GM19043 (cell line): ENCODE measurements around the gene MTA3.
A peak's percentile ranks its signal among the peaks of the same experiment; 100 is the strongest.
"Not testable (repeated sequence)": the region's sequence is repeated elsewhere in the genome, so short reads cannot be mapped to it uniquely, and the experiment has no call there.

Source experiments
- ATAC-seq: cut with Tn5 transposase; IDR thresholded peaks from one replicate; pipeline ENCODE4 v1.9.1; 2021; ENCODE audit warnings: low read depth; ENCODE audit not compliant: unreplicated experiment

Gene MTA3

DNA sequence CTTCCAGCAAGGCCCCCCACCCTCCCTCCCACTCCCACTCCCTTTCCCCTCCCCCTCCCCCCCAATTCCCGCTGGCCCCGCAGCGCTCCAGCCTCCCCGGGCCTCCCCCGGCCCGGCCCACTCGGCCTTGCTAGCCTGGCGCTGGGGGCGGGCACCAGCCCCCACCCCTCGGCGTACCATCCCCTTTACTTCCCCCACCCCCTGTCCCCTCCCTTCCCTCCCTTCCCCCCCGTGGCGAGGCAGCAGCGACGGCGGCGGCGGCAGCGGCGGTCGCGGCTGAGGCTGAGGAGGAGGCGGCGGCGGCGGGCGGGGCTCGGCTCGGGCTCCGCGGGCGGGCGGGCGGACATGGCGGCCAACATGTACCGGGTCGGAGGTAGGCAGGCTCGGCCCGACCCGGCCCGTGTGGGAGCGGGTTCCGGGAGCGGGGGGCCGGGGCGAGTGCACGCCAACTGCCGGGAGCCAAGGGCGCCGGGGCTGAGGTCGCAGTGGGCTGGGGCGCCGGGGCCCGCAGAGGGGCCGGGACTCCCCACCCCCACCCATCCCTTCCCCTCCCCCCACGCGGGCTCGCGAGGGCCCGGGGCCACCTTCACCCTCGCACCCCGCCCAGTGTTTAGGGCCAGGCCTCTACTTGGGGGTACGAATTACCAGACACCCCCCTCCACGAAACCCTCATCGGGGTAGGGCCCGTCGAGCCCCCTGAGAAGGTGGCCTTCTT is at the start of gene MTA3:
TSS of gene MTA3 (plus strand) at position 232 of the 715 bp plus-strand sequence. CDS start at position 346, 114 bp downstream.
- ATAC-seq, result peak; percentile 12

DNA sequence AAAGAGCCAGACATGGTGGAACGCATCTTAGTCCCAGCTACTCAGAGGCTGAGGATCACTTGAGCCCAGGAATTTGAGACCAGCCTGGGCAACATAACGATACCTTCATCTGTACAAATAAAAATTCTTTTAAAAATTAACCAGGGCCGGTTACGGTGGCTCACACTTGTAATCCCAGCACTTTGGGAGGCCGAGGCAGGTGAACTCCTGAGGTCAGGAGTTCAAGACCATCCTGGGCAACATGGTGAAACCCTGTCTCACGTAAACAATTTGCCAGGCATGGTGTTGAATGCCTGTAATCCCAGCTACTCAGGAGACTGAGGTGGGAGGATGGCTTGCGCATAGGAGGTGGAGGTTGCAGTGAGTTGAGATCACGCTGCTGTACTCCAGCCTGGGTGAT is 48.8 kb upstream of the MTA3 start:
- ATAC-seq, result no peak

DNA sequence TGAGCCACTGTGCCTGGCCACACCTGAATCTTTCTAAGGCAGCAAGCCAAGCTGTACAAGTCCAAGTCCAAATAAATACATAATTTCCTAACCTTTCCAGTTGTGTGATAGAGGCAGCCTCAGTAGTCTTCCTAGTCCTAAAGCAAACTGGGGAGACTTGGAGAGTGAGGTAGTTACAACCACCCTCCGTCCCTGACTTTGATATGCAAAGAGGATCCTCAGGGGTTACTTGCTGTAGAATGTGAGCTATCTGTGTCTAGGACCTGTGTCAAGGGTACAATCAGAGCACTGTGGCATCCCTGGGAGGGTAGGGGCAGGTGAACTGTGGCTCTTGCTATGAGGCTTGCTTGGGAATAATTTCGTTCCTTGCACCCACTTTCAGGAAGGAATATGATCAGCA is 46.4 kb upstream of the MTA3 start:
- ATAC-seq, result no peak

DNA sequence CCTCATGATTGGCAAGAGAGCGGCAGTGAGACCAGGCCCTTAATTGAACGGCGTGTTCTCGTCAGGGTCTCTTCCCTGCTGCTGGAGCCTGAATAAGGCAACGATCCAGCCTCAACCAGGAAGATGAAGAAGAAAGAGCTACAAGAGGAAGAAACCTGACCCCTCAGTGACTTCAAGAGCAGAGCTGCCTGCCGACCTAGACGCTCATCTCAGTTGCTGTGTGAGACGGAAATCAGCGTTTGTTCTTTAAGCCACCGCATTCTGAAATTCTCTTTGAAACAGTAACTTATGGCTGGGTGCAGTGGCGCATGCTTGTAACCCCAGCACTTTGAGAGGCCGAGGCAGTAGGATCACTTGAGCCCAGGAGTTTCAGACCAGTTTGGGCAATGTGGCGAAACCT is 45.1 kb upstream of the MTA3 start:
- no peak for ATAC-seq

DNA sequence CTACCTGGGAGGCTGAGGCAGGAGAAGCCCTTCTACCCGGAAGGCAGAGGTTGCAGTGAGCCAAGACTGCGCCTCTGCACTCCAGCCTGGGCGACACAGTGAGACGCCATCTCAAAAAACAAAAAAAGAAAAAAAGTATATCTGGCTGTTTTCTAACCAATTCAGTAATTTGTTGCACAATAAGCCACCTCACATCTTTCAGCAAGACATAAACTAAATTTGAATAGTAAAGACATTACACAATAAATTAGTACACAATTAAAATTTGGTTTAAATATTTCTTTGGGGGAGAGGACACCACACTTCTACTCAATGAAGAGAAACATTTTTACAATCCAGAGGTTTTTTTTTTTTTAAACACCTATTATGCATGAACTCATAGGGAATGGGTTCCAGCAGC is 36.0 kb upstream of the MTA3 start:
- no peak for ATAC-seq

DNA sequence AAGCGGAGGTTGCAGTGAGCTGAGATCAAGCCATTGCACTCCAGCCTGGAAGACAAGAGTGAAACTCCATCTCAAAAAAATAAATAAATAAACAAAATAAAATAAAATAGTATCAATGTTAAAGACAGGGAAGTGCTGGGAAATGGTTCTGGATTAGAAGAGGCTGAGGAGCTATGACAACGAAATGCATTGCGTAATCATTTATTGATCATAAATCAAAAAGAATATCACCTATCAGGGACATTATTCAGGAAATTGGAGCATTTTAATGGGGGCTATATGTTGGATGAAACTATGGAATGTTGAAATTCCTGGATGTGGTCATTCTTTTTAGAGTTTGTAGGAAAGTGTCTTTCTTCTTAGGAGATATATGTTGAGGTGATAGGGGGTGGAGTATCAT is 30.9 kb upstream of the MTA3 start:
- no peak for ATAC-seq

DNA sequence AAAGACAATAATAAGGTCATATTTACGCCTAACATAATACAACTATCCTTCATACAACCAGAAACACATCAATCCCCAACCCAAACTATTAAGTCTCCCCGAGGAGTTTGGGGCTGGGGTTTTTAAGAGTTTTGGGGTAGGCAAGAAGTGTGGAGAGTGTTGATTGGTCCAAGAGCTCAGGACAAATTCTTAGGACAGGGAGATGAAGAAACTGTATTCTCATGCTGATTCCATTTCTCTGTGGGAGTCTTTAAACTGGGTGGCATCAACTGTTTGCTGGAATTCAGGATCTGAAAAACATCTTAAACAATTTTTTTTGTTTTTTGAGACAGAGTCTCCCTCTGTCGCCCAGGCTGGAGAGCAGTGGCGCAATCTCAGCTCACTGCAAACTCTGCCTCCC is 25.6 kb upstream of the MTA3 start:
- ATAC-seq, result no peak

DNA sequence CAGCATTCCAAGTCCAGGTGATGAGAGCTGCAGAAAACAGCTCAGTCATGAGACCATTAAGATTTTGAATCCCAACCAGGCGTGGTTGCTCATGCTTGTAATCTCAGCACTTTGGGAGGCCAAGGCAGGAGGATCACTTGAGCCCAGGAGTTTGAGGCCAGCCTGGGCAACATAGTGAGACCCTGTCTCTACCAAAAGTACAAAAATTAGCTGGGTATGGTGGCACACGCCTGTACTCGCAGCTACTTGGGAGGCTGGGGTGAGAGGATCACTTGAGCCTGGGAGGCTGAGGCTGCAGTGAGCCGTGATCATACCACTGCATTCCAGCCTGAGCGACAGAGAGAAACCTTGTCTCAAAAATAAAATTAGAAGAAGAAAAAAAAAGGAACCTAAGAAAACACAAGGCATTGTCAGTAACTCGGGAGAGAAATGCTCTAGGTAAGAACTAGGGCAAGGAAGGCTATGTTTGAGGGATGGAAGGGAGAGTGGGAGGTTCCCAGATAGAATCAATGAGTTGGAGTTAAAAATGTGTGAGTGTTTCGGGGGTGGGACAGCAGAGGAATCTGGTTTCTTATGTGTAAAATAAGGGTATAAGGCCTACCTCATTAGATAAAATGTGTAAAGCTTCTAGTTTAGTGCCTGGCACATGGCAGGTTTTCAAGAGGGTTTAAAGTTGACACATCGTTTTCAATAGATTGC is 23.3 kb upstream of the MTA3 start:
- no peak for ATAC-seq

DNA sequence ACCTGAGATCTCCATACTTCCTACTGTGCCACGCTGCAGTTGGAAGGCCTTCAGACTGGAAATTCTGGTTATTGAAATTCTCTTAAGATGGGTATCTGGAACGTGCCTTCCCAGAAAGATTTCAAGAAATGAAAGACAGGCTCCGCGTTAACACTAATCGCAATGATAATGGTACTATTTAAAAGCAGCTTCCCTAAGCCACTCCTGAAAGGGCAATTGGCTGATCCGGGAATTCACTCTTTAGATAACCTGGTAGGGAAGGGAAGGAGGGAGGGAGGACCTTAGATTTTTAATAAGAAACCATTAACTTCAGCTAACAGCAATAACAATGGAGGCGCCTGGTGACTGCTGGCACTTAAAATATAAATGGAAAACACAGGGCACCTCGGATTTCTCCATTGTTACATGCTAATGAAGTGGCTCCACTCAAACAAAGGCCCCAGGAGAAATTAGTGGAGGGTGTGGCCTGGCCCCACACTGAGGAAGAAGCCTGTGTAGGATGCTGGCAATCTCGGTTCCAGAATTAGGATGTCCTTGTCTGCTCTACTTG is 22.5 kb upstream of the MTA3 start:
- ATAC-seq, result no peak

DNA sequence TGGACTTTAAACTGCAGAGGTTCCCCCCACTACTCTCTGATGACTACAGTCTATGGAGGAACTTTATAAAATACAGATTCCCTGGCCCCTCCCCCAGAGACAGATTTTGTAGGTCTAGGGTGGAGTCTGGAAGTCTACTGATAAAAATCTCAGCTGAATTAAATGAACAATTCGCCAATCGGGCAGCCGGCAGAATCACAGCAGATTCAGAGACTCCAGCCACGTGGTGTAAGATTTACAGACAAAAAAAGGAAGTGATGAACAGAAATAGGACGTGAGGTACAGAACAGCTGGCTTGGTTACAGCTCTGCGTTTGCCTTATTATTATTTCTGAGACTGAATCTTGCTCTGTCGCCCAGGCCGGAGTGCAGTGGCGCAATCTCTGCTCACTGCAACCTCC is 21.4 kb upstream of the MTA3 start:
- ATAC-seq, result no peak

DNA sequence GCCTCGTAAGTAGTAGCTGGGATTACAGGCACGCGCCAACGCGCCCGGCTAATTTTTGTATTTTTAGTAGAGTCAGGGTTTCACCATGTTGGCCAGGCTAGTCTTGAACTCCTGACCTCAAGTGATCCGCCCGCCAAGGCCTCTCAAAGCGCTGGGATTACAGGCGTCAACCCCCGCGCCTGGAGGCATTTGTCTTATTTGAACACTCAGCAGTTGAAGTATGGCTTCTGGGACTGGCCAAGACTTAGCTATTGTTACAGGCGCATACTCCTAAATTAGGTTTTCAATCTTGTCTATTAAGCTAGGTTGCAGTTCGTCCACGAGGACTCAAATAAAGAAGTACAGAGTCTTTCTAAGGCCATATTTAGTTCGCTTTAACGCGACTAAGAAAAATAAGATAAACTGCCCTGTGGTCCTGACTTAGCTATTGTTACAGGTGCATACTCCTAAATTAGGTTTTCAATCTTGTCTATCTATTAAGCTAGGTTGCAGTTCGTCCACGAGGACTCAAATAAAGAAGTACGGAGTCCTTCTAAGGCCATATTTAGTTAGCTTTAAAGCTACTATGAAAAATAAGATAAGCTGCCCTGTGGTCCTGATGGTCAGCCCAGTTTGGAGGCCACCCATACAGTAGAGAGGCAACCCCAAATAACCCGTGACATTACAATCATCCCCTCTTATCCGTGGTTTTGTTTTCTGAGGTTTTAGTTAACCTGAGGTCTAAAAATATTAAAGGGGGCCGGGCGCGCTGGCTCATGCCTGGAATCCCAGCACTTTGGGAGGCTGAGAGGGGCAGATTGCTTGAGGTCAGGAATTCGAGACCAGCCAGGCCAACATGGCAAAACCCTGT is 20.8 kb upstream of the MTA3 start:
- ATAC-seq, result no peak

DNA sequence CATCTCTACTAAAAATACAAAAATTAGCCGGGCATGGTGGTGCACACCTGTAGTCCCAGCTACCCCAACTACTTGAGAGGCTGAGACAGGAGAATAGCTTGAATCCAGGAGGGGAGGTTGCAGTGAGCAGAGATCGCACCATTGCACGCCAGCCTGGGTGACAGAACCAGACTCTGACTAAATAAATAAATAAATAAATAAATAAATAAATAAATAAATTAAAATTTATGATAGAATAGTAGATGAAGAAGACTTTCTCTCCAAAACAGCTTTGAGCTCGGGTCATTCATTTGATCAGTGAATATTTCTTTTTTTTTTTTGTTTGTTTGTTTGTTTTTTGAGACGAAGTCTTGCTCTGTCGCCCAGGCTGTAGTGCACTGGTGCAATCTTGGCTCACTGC is 17.6 kb upstream of the MTA3 start:
- ATAC-seq, result no peak

DNA sequence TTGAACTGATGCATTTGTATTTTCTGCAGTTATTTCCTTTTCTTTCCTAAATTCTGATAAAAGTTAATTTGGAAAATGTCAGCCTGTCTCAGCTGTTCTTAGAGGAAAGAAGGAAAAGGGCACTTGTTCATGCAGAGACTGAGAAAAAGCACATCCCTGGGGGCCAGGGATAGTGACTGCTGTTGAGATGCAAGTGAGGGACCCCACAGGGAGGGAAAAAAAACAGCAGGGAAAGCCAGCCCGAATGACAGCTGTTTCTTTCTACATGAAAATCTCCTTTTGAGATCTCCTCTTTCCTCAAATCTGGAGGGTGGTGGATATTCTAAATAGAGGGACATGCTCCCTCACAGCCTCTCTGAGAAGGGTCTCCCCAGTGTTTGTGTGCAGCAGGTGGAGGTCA is 14.0 kb upstream of the MTA3 start:
- ATAC-seq, result no peak

DNA sequence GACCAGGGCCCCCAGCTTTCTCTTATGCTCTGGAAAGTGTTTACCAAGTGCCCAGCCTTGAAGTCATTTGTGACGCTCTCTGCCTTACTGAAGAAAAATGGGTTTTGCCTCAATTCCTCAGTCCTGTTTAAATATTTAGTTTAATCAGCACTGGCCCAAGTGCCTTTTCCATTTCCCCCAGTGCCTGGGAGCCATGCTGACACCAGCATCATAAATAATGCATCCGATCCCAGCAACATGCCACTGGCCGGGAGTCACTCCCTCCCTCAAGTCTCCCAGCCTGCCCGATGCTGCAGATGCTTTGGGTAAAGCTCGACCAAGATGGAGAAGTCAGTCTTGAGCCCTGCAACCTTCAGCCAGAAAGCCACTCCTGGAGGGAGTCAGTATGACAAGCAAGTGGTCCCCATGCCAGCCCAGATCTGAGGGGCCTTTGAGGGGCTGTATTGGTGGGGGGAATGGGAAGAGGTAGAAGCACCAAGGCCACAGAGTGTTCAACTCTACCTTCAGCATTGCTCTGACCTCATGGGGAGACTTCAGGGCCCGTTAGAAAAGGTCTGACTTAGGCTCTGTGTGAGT is 12.0 kb upstream of the MTA3 start:
- no peak for ATAC-seq

DNA sequence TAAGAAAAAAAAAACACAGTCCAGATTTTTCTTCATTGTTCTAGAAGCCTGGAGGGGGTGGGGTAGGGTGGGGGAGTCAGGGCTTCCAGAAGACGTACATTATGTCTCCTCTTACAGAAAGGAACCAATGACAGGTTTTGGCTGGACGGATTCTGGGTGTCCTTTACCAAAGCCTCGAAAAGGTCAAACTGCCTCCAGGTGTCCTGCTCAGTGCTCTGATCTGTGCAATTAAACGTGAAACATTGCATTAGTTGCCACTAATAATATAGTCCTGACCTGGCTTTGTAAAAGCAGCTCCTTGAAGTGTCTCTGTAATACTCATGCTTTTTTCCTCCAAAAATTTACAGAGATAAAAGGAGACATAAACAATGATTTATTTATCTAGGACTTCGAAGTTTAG is 11.1 kb upstream of the MTA3 start:
- ATAC-seq, result no peak

DNA sequence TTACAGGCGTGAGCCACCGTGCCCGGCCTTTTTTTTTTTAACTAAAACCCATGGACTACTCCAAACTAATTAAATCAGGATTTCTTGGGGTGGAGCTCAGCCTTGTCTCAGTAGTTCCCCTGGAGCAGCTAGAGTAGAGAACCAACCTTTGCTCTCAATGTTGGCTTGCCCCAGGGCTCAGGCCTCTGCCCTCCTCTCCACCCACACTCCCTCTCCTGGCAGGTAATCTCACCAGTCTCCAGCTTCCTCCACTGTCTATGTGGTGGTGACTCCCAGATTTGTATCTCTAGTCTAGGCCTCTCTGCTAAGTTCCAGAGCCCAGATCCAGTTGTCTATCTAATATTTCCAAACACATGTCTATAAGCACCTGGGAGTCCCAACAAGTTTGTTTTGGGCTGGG is 9.6 kb upstream of the MTA3 start:
- ATAC-seq, result no peak

DNA sequence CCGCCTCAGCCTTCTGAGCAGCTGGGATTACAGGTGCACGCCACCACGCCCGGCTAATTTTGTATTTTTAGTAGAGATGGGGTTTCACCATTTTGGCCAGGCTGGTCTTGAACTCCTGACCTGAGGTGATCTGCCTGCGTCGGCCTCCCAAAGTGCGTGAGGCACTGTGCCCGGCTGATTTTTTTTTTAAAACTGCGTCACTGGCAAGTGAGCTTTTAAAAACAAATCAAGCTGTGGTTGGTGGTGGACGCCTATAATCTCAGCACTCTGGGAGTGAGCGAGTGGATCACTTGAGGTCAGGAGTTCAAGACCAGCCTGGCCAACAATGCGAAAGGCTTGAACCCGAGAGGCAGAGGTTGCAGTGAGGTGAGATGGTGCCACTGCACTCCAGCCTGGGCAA is 8.3 kb upstream of the MTA3 start:
- ATAC-seq, result not testable (repeated sequence)

DNA sequence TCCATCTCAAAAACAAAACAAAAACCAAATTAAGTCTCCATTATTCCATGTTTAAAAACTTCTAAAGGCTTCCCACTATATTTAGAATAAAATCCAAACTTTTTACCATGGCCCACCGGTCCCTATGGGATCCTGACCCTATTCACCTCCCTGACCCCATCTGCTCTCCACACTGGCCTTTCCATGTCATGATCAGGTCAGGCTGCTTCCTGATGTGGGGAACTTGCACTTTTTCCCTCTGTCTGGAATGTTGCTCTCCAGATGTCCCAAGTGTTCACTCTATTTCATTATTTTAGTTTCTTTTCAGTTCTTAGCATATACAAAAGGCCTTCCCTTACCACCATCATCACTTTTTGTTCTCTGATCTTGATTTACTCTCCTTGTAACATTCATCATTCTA is 7.5 kb upstream of the MTA3 start:
- no peak for ATAC-seq

DNA sequence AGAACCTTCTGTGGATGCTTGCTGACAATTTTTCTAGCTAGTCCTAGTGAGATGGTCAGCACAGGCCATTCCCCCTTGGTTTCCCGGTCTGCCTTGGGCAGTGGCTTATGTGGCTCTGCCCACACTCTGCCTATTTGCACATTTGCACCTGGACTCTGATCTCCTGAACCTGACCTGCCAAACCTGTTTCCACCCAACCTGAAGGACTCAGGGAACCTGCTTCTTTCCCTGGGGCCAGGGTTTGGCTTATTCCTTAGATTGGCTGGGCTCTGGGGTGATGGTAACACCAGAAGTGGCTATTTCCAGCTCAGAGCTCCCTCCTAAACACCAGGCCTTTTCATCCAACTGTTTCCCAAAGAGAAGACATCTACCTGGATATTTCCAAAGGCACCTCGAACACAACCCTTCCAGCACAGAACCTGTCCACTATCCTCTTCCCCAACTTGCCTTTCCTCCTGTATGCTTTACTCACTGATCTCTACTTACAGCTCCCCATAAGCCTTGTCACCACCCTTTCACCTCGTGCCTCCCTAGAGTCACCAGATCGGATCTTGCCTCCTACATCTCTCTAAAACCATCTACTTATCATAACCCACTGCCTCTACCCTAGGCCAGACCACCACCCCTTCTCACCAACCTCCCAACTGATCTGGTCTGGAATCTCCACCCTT is 5.8 kb upstream of the MTA3 start:
- ATAC-seq, result no peak

DNA sequence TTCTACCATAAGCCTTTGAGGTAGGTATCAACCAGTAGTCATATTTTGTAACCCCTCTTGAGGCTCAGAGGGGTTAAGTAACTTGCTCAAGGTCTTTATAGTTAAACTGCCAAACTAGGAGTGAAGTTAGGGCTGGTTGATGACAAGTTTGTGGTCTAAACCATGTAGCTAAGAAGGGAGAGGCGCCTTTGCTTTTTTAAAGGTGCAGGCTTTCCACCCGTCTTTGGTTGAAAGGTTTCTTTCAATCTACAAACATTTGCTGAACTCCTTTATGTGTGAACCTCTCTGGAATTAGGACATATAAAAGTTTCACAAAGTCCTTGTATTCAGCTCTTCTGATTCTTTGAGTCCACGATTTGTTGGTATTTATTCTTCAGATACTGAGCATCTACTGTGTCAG is 2.4 kb upstream of the MTA3 start:
- ATAC-seq, result no peak
